HepG2 (cell line): ENCODE data around the gene NCKAP5L. TPM values are rescaled to one million over a fixed set of nuclear protein-coding genes. Genes with fewer than 3 reads are reported as not detected.

Source experiments
- ATAC-seq: fragments of 200-7000 bp; cut with Tn5 transposase; 3 replicates; pipeline ENCODE4 v1.9.1; 2020; ENCODE audit warnings: mild to moderate bottlenecking, moderate library complexity
- BruUV-seq: library from RNA; stranded (reverse); fragments of 400-500 nt; replicated peaks from 2 replicates; lab custom pipeline; 2021; lab: Mats Ljungman, UMichigan
- CTCF ChIA-PET: fragments of 300-600 bp; formaldehyde crosslinking; extraction: SDS; loops from one replicate; lab custom pipeline; 2021; ENCODE audit warnings: low total read pairs, inconsistent platforms, low intra/inter-chr PET ratio; lab: Yijun Ruan, JAX
- POLR2A ChIA-PET: fragments of 350-600 bp; sonication (Branson Sonifier 250); formaldehyde crosslinking; loops from one replicate; lab custom pipeline; 2020; ENCODE audit warnings: antibody characterized with exemption, inconsistent platforms; lab: Yijun Ruan, JAX
- DNase-seq: peaks from one replicate; pipeline ENCODE4 v3.0.0-alpha.2; 2015; ENCODE audit warnings: low spot score
- FAIRE-seq: peaks from 3 replicates; lab custom pipeline; 2011; peaks lifted over from hg19 to GRCh38; lab: Jason Lieb, UNC
- H2AFZ ChIP-seq: one replicate; pipeline ENCODE4 v1.6.1; 2011; ENCODE audit warnings: low read length, inconsistent platforms
- H3K27ac ChIP-seq: fragments of 300-600 bp; 3 replicates; pipeline ENCODE4 v1.8.0; 2011; ENCODE audit warnings: mixed run types, mild to moderate bottlenecking, mixed read lengths, low read length, inconsistent platforms; ENCODE audit not compliant: insufficient read depth; ENCODE audit errors: extremely low read length
- H3K27me3 ChIP-seq, 2 experiments: fragments of 200-600 bp in 1 of 2; 2 replicates in 1 of 2; 3 replicates in 1 of 2; pipeline versions ENCODE4 v1.6.0 to v1.8.0; 2011; ENCODE audit warnings: low read length in 2 of 2, mild to moderate bottlenecking in 2 of 2, moderate library complexity in 2 of 2, inconsistent platforms in 1 of 2; ENCODE audit not compliant: insufficient read depth in 2 of 2, control insufficient read depth in 1 of 2
- H3K36me3 ChIP-seq, 2 experiments: fragments of 200-600 bp in 1 of 2; replicated peaks in 1 of 2; 2 replicates in 1 of 2; 3 replicates in 1 of 2; pipeline versions ENCODE4 v1.5.1 to v1.8.0; 2011; ENCODE audit warnings: low read length in 2 of 2, inconsistent platforms in 1 of 2; ENCODE audit not compliant: insufficient read depth in 2 of 2, control insufficient read depth in 1 of 2
- H3K4me1 ChIP-seq: 2 replicates; pipeline ENCODE4 v1.5.1; 2012; ENCODE audit warnings: low read length, inconsistent platforms; ENCODE audit not compliant: insufficient read depth
- H3K4me2 ChIP-seq: 2 replicates; pipeline ENCODE4 v1.6.0; 2011; ENCODE audit warnings: low read depth, low read length, inconsistent platforms
- H3K4me3 ChIP-seq, 3 experiments: fragments of 200-600 bp in 1 of 3; sonication (generic), shearing (Covaris generic) in 1 of 3; replicated peaks in 1 of 3; 2 replicates each; pipeline ENCODE4 v1.5.1; 2011 to 2016; ENCODE audit warnings: low read length in 3 of 3, inconsistent platforms in 2 of 3, low read depth in 2 of 3, mild to moderate bottlenecking in 2 of 3, control low read depth in 1 of 3, mixed read lengths in 1 of 3; ENCODE audit not compliant: insufficient read depth in 1 of 3
- H3K79me2 ChIP-seq: one replicate; pipeline ENCODE4 v1.6.1; 2011; ENCODE audit warnings: low read length, inconsistent platforms; ENCODE audit not compliant: insufficient read depth
- H3K9ac ChIP-seq: 2 replicates; pipeline ENCODE4 v1.6.0; 2011; ENCODE audit warnings: mild to moderate bottlenecking, low read depth, low read length, inconsistent platforms; ENCODE audit not compliant: insufficient read depth
- H3K9me3 ChIP-seq: 2 replicates; pipeline ENCODE4 v1.5.1; 2012; ENCODE audit warnings: mild to moderate bottlenecking, low read length
- H4K20me1 ChIP-seq: 2 replicates; pipeline ENCODE4 v1.6.0; 2011; ENCODE audit warnings: inconsistent platforms, mild to moderate bottlenecking, low read length, moderate library complexity; ENCODE audit not compliant: insufficient read depth
- CSRNP1 ChIP-seq: sonication (generic); formaldehyde crosslinking; IDR thresholded peaks from 2 replicates; pipeline ENCODE4 v1.8.1; 2023; ENCODE audit warnings: mild to moderate bottlenecking, missing genetic modification reagents
- DNMT1 ChIP-seq: sonication (generic); formaldehyde crosslinking; IDR thresholded peaks from 2 replicates; pipeline ENCODE4 v1.5.1; 2020; ENCODE audit warnings: mild to moderate bottlenecking, missing genetic modification reagents
- FIP1L1 ChIP-seq: fragments of 200-400 bp; formaldehyde crosslinking; IDR thresholded peaks from 2 replicates; pipeline ENCODE4 v1.6.1; 2018; ENCODE audit warnings: low read depth, mild to moderate bottlenecking, low read length, moderate library complexity, borderline replicate concordance; ENCODE audit not compliant: insufficient read depth
- HNRNPL ChIP-seq: fragments of 200-400 bp; formaldehyde crosslinking; IDR thresholded peaks from 2 replicates; pipeline ENCODE4 v1.6.1; 2017; ENCODE audit warnings: mild to moderate bottlenecking, low read depth, low read length
- HNRNPLL ChIP-seq: fragments of 200-400 bp; formaldehyde crosslinking; IDR thresholded peaks from 2 replicates; pipeline ENCODE4 v1.6.1; 2017; ENCODE audit warnings: mild to moderate bottlenecking, low read depth, low read length; ENCODE audit not compliant: poor library complexity, severe bottlenecking
- RNF219 ChIP-seq: sonication (generic); formaldehyde crosslinking; IDR thresholded peaks from 2 replicates; pipeline ENCODE4 v1.5.0; 2020; ENCODE audit warnings: mild to moderate bottlenecking, missing genetic modification reagents
- SP5 ChIP-seq: IDR thresholded peaks from 2 replicates; pipeline ENCODE4 v1.6.1; 2016; ENCODE audit warnings: low read depth, borderline replicate concordance
- STAT6 ChIP-seq: sonication (generic); formaldehyde crosslinking; IDR thresholded peaks from 2 replicates; pipeline ENCODE4 v1.4.0; 2020; ENCODE audit warnings: missing genetic modification reagents, mild to moderate bottlenecking, borderline replicate concordance
- ZBTB3 ChIP-seq: sonication (generic); formaldehyde crosslinking; IDR thresholded peaks from 2 replicates; pipeline ENCODE4 v1.4.0; 2020; ENCODE audit warnings: low read depth, mild to moderate bottlenecking, moderate library complexity, missing genetic modification reagents, borderline replicate concordance
- ZNF616 ChIP-seq: sonication (generic); formaldehyde crosslinking; IDR thresholded peaks from 2 replicates; pipeline ENCODE4 v1.5.0; 2020; ENCODE audit warnings: low read depth, mild to moderate bottlenecking, missing genetic modification reagents
- ZNF687 ChIP-seq: sonication (generic); formaldehyde crosslinking; IDR thresholded peaks from 2 replicates; pipeline ENCODE4 v1.5.1; 2020; ENCODE audit warnings: mild to moderate bottlenecking, missing genetic modification reagents, moderate library complexity
- ZNF768 ChIP-seq: sonication (generic); formaldehyde crosslinking; IDR thresholded peaks from 2 replicates; pipeline ENCODE4 v1.4.0; 2020; ENCODE audit warnings: missing genetic modification reagents
- ZNF790 ChIP-seq: sonication (generic); formaldehyde crosslinking; IDR thresholded peaks from 2 replicates; pipeline ENCODE4 v1.8.0; 2022; ENCODE audit warnings: missing genetic modification reagents, mild to moderate bottlenecking, borderline replicate concordance
- WGBS: methylation state at CpG from one replicate; pipeline ENCODE4 v1.1.6; 2017; ENCODE audit warnings: low lambda C conversion rate; 5-methylcytosine and 5-hydroxymethylcytosine counted together
- in situ Hi-C: cut with HindIII; loops from 2 replicates; pipeline ENCODE4 v1.10.0; 2017; ENCODE audit warnings: low pct_unique_long_range_greater_than_20kb; ENCODE audit not compliant: extremely low pct_ligation_motif_present
- intact Hi-C: fragments of 100-400 bp; cut with micrococcal nuclease; formaldehyde crosslinking; loops from one replicate; pipeline ENCODE4 v1.10.0; 2022; ENCODE audit not compliant: unreplicated experiment
- polyA plus RNA-seq, 8 experiments: library from polyadenylated mRNA; depleted of rRNA in 3 of 8; stranded (reverse) in 7 of 8; unstranded in 1 of 8; fragments of >200 nt; fragmentation: Illumina TruSeq in 4 of 8; extraction: Trizol in 4 of 8; gene quantifications; 2 replicates each; pipeline versions ENCODE4 v1.2.1 to v1.2.3, GENCODE V29; 2011 to 2016; ENCODE audit warnings: low read depth in 4 of 8, missing spikeins in 1 of 8, mixed read lengths in 1 of 8; ENCODE audit not compliant: insufficient read depth in 1 of 8
- total RNA-seq, 5 experiments: library from RNA; depleted of rRNA; stranded (reverse); fragments of >200 nt; fragmentation: Illumina TruSeq; extraction: Trizol; gene quantifications; 2 replicates each; pipeline ENCODE4 v1.2.3, GENCODE V29; 2016; ENCODE audit warnings: low read depth in 1 of 5

NCKAP5L gene
- total and polyA plus RNA-seq, 2 of the 13 experiments (the other 11 are each of a cell fraction or from before 2014, with no cell fraction given), result 4.1 to 9.0 TPM

GRCh38 chr12:49853671-49854070 is 25.5 kb upstream of the NCKAP5L start:
- WGBS, result 58% methylated on average over 2 of the region's 2 CpGs
- Histone ChIP-seq H3K4me2 (no peak overlapping the region), H3K27ac (no peak overlapping the region), H4K20me1 (no peaks in the 10 kb centered on the region), H3K79me2 (no peaks in the 10 kb centered on the region)
- in situ Hi-C loops, result no loop called here
- no peak for ATAC-seq
- POLR2A ChIA-PET, result interaction anchor here (1.5 kb wide), 1 partner anchor 10 kb away, joined by 4 read pairs; the partner anchor contains the start of gene BCDIN3D
- TF ChIP-seq CSRNP1 (no peak), ZBTB3 (CRISPR knock-in tag) (no peak), ZNF687 (CRISPR knock-in tag) (no peak), ZNF768 (no peak), SP5 (CRISPR knock-in tag) (no peak), ZNF616 (no peak), STAT6 (CRISPR knock-in tag) (no peak), FIP1L1 (no peak), DNMT1 (CRISPR knock-in tag) (no peak), HNRNPLL (no peak), RNF219 (no peak), HNRNPL (no peak), ZNF790 (CRISPR knock-in tag) (no peak)
- TF ChIP-seq, all 625 proteins: peak for 0
- DNase-seq (no peak), FAIRE-seq (no peak)
- no TSS peak for BruUV-seq
- peaks cover 0 to 4% of the 10 kb centered on the region in 2 experiments; a peak in 3 of 5 replicates for H3K27me3 ChIP-seq
- no peaks in the 10 kb centered on the region for H3K4me1 ChIP-seq
- intact Hi-C loops, result no loop called here
- no peak overlapping the region for H3K4me3 ChIP-seq
- no peaks in the 10 kb centered on the region for H3K36me3 ChIP-seq
- no peaks in the 10 kb centered on the region for H3K9me3 ChIP-seq
- no peak overlapping the region for H3K9ac ChIP-seq
- no peak overlapping the region for H2AFZ ChIP-seq
- CTCF ChIA-PET, result no interaction called here
